GM18907 (cell line): ENCODE results near the gene LTK.
"Not testable (repeated sequence)": the region's sequence is repeated elsewhere in the genome, so short reads cannot be mapped to it uniquely, and the experiment has no call there.

Source experiments
- ATAC-seq: cut with Tn5 transposase; IDR thresholded peaks from one replicate; pipeline ENCODE4 v1.9.1; 2021; ENCODE audit warnings: mild to moderate bottlenecking, moderate library complexity; ENCODE audit not compliant: unreplicated experiment

The LTK gene

DNA sequence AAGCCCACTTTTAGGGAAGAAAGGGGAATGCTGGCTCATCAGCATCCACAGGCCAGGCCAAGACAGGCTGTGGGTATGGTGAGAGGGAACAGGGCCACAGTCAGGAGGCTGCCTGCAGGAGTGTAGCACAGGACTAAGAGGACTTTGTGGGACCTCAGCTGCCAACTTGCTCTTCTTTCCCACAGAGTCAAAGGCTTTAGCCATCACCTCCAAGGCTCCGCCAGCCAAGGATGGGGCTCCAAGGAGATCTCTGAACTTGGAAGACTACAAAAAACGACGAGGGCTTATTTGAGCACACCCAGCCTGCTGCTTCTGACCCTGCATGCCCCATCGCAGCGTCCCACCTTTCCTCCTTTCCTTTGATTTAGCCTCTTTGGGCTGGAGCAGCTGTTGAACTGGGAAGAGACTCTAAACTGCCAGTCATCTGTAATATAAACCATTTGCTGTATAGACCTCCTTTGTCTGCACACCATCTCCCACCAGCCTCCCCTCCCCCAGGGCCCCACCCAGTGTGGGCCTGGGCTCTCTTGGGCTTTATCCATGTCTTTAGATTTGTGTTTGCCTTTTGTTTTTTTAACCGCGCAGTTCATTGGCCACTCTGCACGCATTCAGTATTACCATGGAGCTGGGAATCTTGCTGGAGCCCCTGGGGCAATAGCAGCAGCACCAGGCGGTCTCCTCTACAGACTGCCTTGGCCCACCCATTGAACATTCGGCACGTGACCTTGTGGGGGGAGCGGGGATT lies 33.1 kb downstream of the LTK start:
- ATAC-seq, result no peak

DNA sequence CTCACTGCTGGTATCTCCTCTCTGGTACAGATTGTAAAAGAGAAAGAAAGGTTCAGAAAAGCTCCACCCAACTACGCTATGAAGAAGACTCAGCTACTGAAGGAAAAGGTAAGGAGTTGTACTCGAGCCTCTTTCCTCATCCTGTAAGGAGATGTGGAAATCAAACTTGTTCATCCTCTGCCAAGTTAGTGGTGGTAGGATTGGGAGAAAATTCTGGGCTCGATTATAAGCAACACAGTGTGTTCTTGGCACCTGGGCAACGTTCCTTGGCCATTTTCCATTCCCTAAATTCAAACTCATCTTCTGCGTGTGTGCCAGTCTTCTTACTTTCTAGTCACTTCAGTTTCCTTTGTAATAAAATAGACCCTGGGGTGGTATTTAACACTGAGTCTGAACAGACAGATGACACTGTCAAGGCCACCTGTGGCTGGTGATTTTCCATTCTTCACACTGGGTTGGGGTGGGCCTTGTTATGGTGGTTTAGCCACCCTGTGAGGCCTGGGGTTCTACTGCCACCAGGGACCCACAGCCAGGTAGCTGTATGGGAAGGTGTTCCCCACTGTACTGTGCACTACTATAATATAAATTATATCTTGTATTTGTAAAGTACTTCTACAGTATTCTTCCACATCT lies 37.1 kb downstream of the LTK start:
- ATAC-seq, result no peak

DNA sequence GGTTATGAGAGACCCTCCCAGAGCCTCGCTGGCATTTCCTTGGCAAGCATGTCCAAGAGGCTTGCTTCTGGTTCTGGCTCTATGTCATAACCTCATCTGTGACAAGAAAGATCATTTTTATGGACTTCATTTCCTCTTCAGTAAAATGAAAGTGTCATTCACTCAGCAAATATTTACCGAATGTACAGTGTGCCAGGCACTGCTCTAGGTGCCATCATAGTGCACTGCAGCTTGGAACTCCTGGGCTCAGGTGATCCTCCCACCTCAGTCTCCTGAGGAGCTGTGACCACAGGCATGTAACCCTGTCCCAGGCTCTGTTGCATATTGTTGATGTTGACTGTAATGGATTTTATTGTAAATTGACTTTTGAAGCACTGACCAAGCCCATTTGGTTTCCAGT lies 38.7 kb downstream of the LTK start:
- no peak for ATAC-seq

DNA sequence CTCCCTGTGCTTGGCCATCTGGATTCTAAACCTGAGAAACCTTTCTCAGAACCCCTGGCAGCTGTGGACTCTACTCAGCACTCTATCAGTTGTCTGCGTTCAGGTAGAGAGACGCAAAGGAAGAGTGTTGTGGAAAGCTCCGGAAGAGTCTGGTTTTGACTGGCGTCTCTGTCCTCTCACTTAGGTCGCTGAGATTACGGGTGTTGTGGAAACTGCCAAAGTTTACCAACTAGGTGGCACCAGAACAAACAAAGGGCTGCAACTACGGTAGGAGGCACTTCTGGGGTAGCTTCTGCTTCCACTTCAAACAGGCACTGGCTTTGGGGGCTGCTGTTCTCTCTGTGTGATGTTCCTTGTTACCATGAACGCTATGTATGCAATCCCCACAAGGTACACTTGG lies 39.2 kb downstream of the LTK start:
- no peak for ATAC-seq

DNA sequence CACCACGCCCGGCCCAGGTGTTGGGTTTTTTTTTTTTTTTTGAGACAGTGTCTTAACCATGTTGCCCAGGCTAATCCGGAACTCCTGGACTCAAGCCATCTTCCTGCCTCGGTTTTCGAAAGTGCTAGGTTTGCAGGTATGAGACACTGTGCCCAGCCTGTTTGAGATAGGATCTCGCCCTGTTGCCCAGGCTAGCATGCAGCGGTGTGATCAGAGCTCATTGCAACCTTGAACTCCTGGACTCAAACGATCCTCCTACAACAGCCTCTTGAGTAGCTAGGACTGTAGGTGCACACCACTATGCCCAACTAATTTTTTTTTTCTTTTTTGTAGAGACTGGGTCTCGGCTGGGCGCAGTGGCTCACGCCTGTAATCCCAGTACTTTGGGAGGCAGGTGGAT lies 40.2 kb downstream of the LTK start:
- ATAC-seq, result no peak

DNA sequence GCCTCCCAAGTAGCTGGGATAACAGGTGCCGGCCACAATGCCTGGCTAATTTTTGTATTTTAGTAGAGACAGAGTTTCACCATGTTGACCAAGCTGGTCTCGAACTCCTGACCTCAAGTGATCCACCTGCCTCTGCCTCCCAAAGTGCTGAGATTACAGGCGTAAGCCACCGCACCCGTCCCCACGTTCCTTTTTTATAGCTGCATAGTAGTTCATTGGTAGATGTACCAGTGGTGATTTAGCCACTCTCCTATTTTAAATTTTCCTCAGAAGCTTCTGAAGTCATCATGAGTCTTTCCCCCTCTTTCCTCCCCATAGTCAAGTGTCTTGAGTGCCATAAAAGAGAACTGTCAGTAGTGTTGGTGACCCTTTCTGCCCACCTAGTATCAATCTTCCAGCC lies 44.0 kb downstream of the LTK start:
- not testable (repeated sequence) for ATAC-seq

DNA sequence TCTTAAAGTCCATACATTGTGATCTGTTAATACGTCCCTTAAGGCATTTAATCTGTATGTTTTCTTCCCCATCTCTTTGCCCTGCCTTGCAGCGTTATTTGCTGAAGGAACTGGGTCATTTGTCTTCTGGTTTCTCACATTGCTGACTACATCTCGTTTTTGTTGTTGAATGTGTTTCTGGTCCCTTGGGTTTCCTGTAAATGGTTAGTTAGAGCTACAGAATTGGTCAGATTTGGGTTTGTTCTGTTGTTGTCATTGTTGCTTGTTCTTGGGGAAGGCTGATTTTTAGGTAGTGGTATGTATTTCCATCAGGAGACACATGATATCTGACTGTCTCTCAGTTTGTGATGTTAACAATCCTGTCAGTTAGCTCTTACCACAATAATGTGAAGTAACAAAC lies 46.9 kb downstream of the LTK start:
- no peak for ATAC-seq

DNA sequence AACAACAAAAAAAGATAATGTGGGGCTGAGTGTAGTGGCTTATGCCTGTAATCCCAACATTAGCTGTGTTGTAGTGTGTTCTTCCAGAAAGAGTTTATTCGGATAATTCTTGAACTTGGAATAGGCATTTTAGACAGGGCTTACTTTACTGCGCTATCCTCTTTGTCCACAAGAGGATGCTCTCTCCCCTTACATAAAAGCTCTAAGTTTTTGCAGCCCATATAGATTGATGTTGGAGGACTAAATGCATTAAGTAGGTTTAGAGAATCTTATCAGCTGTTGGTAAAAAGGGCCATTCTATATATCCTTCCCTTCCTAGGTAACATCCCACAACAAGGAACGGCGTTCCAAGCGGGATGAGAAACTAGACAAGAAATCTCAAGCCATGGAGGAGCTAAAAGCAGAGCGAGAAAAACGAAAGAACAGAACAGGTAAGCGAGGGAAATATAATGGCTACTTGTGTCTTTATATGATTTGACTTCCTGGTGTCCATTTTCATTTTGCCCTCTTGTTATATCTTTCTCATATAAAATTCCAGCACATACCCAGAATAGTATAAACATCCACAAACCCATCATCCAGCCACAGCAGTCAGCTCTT lies 47.7 kb downstream of the LTK start:
- no peak for ATAC-seq

DNA sequence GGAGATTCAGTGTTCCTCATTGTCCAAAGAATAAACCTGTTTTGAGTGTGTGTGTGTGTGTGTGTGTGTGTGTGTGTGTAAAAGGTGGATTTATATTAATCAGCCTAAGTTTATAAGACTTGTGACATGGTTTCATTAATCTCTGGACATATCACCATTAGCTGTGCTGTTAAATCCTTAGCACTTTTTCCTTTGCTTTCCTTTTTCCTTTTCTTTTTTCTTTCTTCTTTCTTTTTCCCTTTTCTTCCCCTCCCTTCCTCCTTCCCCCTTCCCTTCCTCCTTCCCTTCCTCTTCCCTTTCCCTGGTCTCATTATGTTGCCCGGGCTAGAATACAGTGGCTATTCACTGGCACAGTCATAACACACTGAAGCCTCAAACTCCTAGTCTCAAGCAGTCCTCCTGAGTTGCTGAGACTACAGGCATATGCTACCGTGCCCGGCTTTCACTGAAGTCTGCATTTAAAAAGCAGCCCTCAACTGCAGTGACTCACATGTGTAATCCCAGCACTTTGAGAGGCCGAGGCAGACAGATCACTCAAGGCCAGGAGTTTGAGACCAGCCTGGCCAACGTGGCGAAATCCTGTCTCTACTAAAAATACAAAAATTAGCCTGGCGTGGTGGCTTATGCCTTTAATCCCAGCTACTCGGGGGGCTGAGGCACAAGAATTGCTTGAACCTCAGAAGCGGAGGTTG lies 48.6 kb downstream of the LTK start:
- ATAC-seq, result no peak

DNA sequence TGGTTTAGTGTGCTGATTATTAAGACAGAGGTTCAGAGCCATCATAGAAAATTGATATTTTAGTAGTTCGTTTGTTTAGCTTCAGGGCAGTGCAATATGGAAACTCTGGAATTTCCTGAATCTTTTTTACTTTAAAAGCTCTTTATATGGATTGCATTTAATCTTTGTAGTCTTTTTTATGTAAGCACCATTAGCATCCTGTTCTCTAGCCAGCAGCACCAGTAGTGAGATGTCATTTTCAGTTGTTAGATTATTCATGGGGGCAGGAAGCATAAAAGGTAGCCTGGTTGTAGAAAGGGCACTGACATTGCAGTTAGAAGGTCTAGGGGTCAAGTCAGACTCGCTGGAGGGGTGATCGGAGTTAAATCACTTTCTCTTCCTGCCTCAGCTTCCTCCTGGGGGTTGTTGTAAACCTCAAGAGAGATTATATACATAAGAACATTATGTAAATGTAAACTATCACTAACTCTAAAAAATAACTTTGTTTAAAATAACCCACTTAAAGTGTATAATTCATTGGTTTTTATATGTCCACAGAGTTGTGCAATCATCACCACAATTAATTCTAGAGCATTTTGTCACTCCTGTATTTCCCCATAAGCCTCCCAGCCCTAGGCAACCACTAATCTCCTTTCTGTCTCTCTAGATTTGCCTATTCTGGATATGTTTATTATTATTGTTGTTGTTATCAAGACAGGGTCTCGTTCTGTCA lies 51.4 kb downstream of the LTK start:
- no peak for ATAC-seq
